IPS DF 19.7 (cell line): Measurements from ENCODE around the gene DCP1B.

Experiments used
- DNase-seq: peaks from one replicate; pipeline ENCODE4 v3.0.0-alpha.2; 2013; ENCODE audit warnings: low read depth, low spot score

Gene DCP1B

DNA sequence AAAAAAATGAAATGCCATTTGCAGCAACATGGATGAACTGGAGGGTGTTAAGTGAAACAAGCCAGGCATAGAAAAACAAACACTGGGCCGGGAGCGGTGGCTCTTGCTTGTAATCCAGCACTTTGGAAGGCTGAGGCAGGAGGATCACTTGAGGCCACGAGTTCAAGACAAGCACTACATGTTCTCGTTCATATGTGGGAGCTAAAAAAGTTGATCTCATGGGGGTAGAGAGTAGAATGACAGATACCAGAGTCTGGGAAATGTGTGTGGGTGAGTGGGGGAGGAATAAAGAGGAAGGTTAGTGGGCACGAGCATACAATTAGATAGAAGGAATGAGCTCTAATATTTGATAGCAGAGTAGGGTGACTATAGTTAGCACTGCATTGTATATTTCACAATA, 107.3 kb downstream of the DCP1B start:
- DNase-seq, result no peak
